ENCODE data around the gene PCBP1. TPM values are rescaled to one million over a fixed set of nuclear protein-coding genes. Genes with fewer than 3 reads are reported as not detected.
"Not testable (repeated sequence)": the region's sequence is repeated elsewhere in the genome, so short reads cannot be mapped to it uniquely, and the experiment has no call there.

PCBP1 gene
- polyA plus RNA-seq, 2 of the 4 experiments (the other 2 are of a cell fraction) = 86.8 to 304 TPM

GRCh38 chr2:70091816-70092215, 4.5 kb downstream of the PCBP1 start:
- no peak for TF ChIP-seq JUN (IDR thresholded peaks at IDR 0.05)
- no peak for TF ChIP-seq MYC (IDR thresholded peaks at IDR 0.05; ENCODE audit: borderline replicate concordance, low read length)
- TF ChIP-seq, protein P1, sequence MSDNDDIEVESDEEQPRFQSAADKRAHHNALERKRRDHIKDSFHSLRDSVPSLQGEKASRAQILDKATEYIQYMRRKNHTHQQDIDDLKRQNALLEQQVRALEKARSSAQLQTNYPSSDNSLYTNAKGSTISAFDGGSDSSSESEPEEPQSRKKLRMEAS (IDR thresholded peaks at IDR 0.05) = no peak
- TF ChIP-seq RCOR1 (IDR thresholded peaks at IDR 0.05; ENCODE audit: low read depth, low read length) = no peak
- no peak for TF ChIP-seq ZNF302 (CRISPR knock-in tag; IDR thresholded peaks at IDR 0.05)
- no peak for TF ChIP-seq MAFK (IDR thresholded peaks at IDR 0.05; ENCODE audit: partially characterized antibody)
- TF ChIP-seq SREBF2 (IDR thresholded peaks at IDR 0.05) = no peak
- no peak for TF ChIP-seq CHD2 (IDR thresholded peaks at IDR 0.05; ENCODE audit: low read length, partially characterized antibody)
- no peak overlapping the region for H3K4me2 ChIP-seq
- no peak overlapping the region for H3K27ac ChIP-seq
- ATAC-seq (no peak), DNase-seq (ENCODE audit: low read depth in 1 of 2, low spot score in 1 of 2) (no peak), FAIRE-seq (no peak)
- H3K4me3 ChIP-seq = no peak overlapping the region
- peaks cover 30% of the 10 kb centered on the region for H3K4me1 ChIP-seq
- POLR2A ChIA-PET = interaction anchor here (0.6 to 1.2 kb wide), 5 partner anchors 10 to 46 kb away, joined by 3 to 8 read pairs (median 4); no protein-coding TSS in a partner anchor
- WGBS (ENCODE audit: missing lambda C conversion rate) = 92% methylated on average over 7 of the region's 7 CpGs
- H3K9me3 ChIP-seq = no peaks in the 10 kb centered on the region
- CTCF ChIA-PET = interaction anchor here (0.9 to 2.6 kb wide), 6 partner anchors 9 to 99 kb away, joined by 3 to 9 read pairs (median 5); partner anchors contain the start of gene C2orf42

DNA sequence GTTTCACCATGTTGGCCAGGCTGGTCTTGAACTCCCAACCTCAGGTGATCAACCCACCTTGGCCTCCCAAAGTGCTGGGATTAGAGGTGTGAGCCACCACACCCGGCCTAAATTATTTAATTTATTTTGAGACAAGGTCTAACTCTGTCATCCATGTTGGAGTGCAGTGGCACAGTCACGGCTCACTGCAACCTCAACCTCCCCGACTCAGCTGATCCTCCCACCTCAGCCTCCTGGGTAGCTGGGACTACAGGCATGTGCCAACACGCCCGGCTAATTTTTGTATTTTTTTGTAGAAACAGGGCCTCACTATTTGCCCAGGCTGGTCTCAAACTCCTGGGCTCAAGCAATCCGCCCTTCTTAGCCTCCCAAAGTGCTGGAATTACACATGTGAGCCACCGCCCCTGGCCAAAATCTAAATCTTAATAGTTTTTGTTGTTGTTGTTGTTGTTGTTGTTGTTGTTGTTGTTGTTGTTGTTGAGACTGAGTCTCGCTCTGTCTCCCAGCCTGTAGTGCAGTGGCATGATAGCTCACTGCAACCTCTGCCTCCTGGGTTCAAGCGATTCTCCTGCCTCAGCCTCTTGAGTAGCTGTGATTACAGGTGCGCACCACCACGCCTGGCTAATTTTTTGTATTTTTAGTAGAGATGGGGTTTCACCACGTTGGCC, 5.4 kb downstream of the PCBP1 start:
- H3K4me2 ChIP-seq; ATAC-seq; H3K4me3 ChIP-seq; DNase-seq (ENCODE audit: low read depth in 1 of 2, low spot score in 1 of 2); H3K27ac ChIP-seq; H3K9me3 ChIP-seq; FAIRE-seq: not testable (repeated sequence)
- ChIA-PET CTCF (interaction anchor here (0.9 to 2.1 kb wide), 6 partner anchors 8 to 98 kb away, joined by 3 to 9 read pairs (median 4); partner anchors contain the start of gene C2orf42), POLR2A (interaction anchor here (0.6 to 1.2 kb wide), 4 partner anchors 9 to 50 kb away, joined by 3 to 8 read pairs (median 4); no protein-coding TSS in a partner anchor)
- peaks cover 31% of the 10 kb centered on the region for H3K4me1 ChIP-seq
- WGBS (ENCODE audit: missing lambda C conversion rate) = 90% methylated on average over 12 of the region's 12 CpGs

- TF ChIP-seq ZNF302 (CRISPR knock-in tag; IDR thresholded peaks at IDR 0.05) = no peak
- FAIRE-seq (no peak), ATAC-seq (peak; percentile 11 to 42; a peak in 3 of 6 replicates), DNase-seq (ENCODE audit: low read depth in 1 of 2, low spot score in 1 of 2) (no peak)
- WGBS (ENCODE audit: missing lambda C conversion rate) = 89% methylated on average over 5 of the region's 5 CpGs
- Histone ChIP-seq H3K4me1 (peaks cover 36% of the 10 kb centered on the region), H3K4me3 (no peak overlapping the region), H3K4me2 (peak overlapping the region; percentile 18), H3K9me3 (no peaks in the 10 kb centered on the region), H3K27ac (peak overlapping the region; percentile 44 to 62; a peak in 5 of 6 replicates)
- ChIA-PET CTCF (interaction anchor here (0.7 to 2.5 kb wide), 5 partner anchors 12 to 192 kb away, joined by 3 to 8 read pairs (median 4); no protein-coding TSS in a partner anchor), POLR2A (interaction anchor here (0.5 to 2.7 kb wide), 7 partner anchors 14 to 185 kb away, joined by 3 to 19 read pairs (median 4); no protein-coding TSS in a partner anchor)
Observed at GRCh38 chr2:70094171-70094977, 7.1 kb downstream of the PCBP1 start.

- WGBS (ENCODE audit: missing lambda C conversion rate) = 61% methylated on average over 5 of the region's 5 CpGs
- POLR2A ChIA-PET = interaction anchor here (0.8 to 2.7 kb wide), 4 partner anchors 14 to 47 kb away, joined by 3 to 19 read pairs (median 8); no protein-coding TSS in a partner anchor
Observed at GRCh38 chr2:70094978-70095719, 7.9 kb downstream of the PCBP1 start.

More at GRCh38 chr2:70094978-70095719, 7.9 kb downstream of the PCBP1 start:
- H3K4me2 ChIP-seq = peak overlapping the region; percentile 18
- CTCF ChIA-PET = interaction anchor here (2.5 kb wide), 1 partner anchor 48 kb away, joined by 8 read pairs; no protein-coding TSS in a partner anchor
- peaks cover 29% of the 10 kb centered on the region for H3K4me1 ChIP-seq
- FAIRE-seq = no peak
- peak; percentile 30 to 53; a peak in 4 of 6 replicates for ATAC-seq
- H3K4me3 ChIP-seq = no peak overlapping the region
- peak in 1 of 2 experiments; percentile 70 for DNase-seq (ENCODE audit: low read depth in 1 of 2, low spot score in 1 of 2)
- peak overlapping the region; percentile 44 to 62 for H3K27ac ChIP-seq
- no peak for TF ChIP-seq PBX3 (IDR thresholded peaks at IDR 0.05)
- TF ChIP-seq CEBPB (IDR thresholded peaks at IDR 0.05) = no peak
- no peak for TF ChIP-seq HES2 (IDR thresholded peaks at IDR 0.05)
- TF ChIP-seq EHMT2 (IDR thresholded peaks at IDR 0.05; ENCODE audit: low read depth) = no peak
- no peak for TF ChIP-seq MAFK (IDR thresholded peaks at IDR 0.05; ENCODE audit: partially characterized antibody)
- no peak for TF ChIP-seq ZNF302 (CRISPR knock-in tag; IDR thresholded peaks at IDR 0.05)
- no peak for TF ChIP-seq KDM5A (IDR thresholded peaks at IDR 0.05)
- no peak for TF ChIP-seq JUN (IDR thresholded peaks at IDR 0.05)
- no peak for TF ChIP-seq RNF2 (IDR thresholded peaks at IDR 0.05; ENCODE audit: borderline replicate concordance, low read depth)
- no peak for TF ChIP-seq CBX8 (IDR thresholded peaks at IDR 0.05)
- TF ChIP-seq SREBF2 (IDR thresholded peaks at IDR 0.05) = no peak
- no peak for TF ChIP-seq E2F6 (IDR thresholded peaks at IDR 0.05; ENCODE audit: borderline replicate concordance, low read depth)
- TF ChIP-seq, protein P1 (IDR thresholded peaks at IDR 0.05) = no peak
- TF ChIP-seq NPAS2 (CRISPR knock-in tag; IDR thresholded peaks at IDR 0.05; ENCODE audit: borderline replicate concordance) = no peak
- no peaks in the 10 kb centered on the region for H3K9me3 ChIP-seq

All from A549 (cell line).